ENCODE data around the gene RECK.

The RECK gene

GRCh38 chr9:36037549-36038122 is 923 bp downstream of the RECK start:
- H3K27ac ChIP-seq = no peak overlapping the region
- TF ChIP-seq CTCF (IDR thresholded peaks at IDR 0.05) (no peak), ZFX (IDR thresholded peaks at IDR 0.05; ENCODE audit: borderline replicate concordance) (no peak)

GRCh38 chr9:36039121-36039520 is 2.4 kb downstream of the RECK start:
- TF ChIP-seq CTCF (IDR thresholded peaks at IDR 0.05) (no peak), ZFX (IDR thresholded peaks at IDR 0.05; ENCODE audit: borderline replicate concordance) (no peak)
- H3K27ac ChIP-seq = no peak overlapping the region

- no peak overlapping the region for H3K27ac ChIP-seq
- TF ChIP-seq ZFX (IDR thresholded peaks at IDR 0.05; ENCODE audit: borderline replicate concordance) (no peak), CTCF (IDR thresholded peaks at IDR 0.05) (no peak)
Measured at GRCh38 chr9:36039696-36040095, 3.0 kb downstream of the RECK start.

GRCh38 chr9:36040271-36040925 is 3.7 kb downstream of the RECK start:
- TF ChIP-seq CTCF (IDR thresholded peaks at IDR 0.05) = no peak
- no peak for TF ChIP-seq ZFX (IDR thresholded peaks at IDR 0.05; ENCODE audit: borderline replicate concordance)
- H3K27ac ChIP-seq = no peak overlapping the region

- H3K27ac ChIP-seq = no peak overlapping the region
Measured at GRCh38 chr9:36041506-36041905, 4.8 kb downstream of the RECK start.

GRCh38 chr9:36045610-36046009 is 8.9 kb downstream of the RECK start:
- TF ChIP-seq CTCF (IDR thresholded peaks at IDR 0.05) (no peak), ZFX (IDR thresholded peaks at IDR 0.05; ENCODE audit: borderline replicate concordance) (no peak)
- H3K27ac ChIP-seq = no peak overlapping the region

More at GRCh38 chr9:36041506-36041905, 4.8 kb downstream of the RECK start:
- TF ChIP-seq CTCF (IDR thresholded peaks at IDR 0.05) (no peak), ZFX (IDR thresholded peaks at IDR 0.05; ENCODE audit: borderline replicate concordance) (no peak)

GRCh38 chr9:36046923-36047322 is 10.2 kb downstream of the RECK start:
- no peak for TF ChIP-seq CTCF (IDR thresholded peaks at IDR 0.05)
- TF ChIP-seq ZFX (IDR thresholded peaks at IDR 0.05; ENCODE audit: borderline replicate concordance) = no peak
- H3K27ac ChIP-seq = no peak overlapping the region
